Activated CD8-positive, alpha-beta T cell treated with anti-CD3 and anti-CD28 coated beads for 36 hours (primary cell): Measurements from ENCODE around the gene LYL1. TPM values are rescaled to one million over a fixed set of nuclear protein-coding genes. Genes with fewer than 3 reads are reported as not detected.
A peak's percentile ranks its signal among the peaks of the same experiment; 100 is the strongest.
"Not testable (repeated sequence)": the region's sequence is repeated elsewhere in the genome, so short reads cannot be mapped to it uniquely, and the experiment has no call there.

ENCODE experiments used
- ATAC-seq: fragments of 200-7000 bp; cut with Tn5 transposase; one replicate; pipeline ENCODE4 v1.10.0; 2021; ENCODE audit warnings: mild to moderate bottlenecking, moderate library complexity
- CTCF ChIA-PET: fragments of 350-600 bp; sonication (Branson Sonifier 250); formaldehyde crosslinking; loops from one replicate; lab custom pipeline; 2021; ENCODE audit warnings: antibody characterized with exemption; lab: Charles Lee
- POLR2A ChIA-PET: fragments of 350-600 bp; sonication (Branson Sonifier 250); formaldehyde crosslinking; loops from one replicate; lab custom pipeline; 2021; ENCODE audit warnings: antibody characterized with exemption; lab: Charles Lee
- DNase-seq: peaks from one replicate; pipeline ENCODE4 v3.0.0-alpha.2; 2020
- H3K27ac Mint-ChIP-seq: one replicate; pipeline ENCODE4 v1.8.0; 2021; ENCODE audit warnings: mild to moderate bottlenecking, mixed read lengths
- H3K27me3 Mint-ChIP-seq: one replicate; pipeline ENCODE4 v1.8.0; 2021; ENCODE audit warnings: mixed read lengths
- H3K36me3 Mint-ChIP-seq: one replicate; pipeline ENCODE4 v1.8.0; 2021; ENCODE audit warnings: low read depth, mixed read lengths
- H3K4me1 Mint-ChIP-seq: one replicate; pipeline ENCODE4 v1.8.0; 2021; ENCODE audit warnings: low read depth, mixed read lengths
- H3K4me3 Mint-ChIP-seq: one replicate; pipeline ENCODE4 v1.8.0; 2021; ENCODE audit warnings: mild to moderate bottlenecking, moderate library complexity, mixed read lengths
- H3K9me3 Mint-ChIP-seq: one replicate; pipeline ENCODE4 v1.8.0; 2021; ENCODE audit warnings: mixed read lengths
- CTCF ChIP-seq: fragments of 200-600 bp; IDR thresholded peaks from one replicate; pipeline ENCODE4 v1.8.0; 2022; ENCODE audit warnings: antibody characterized with exemption, mild to moderate bottlenecking
- intact Hi-C: fragments of 100-400 bp; cut with micrococcal nuclease; formaldehyde crosslinking; loops from one replicate; pipeline ENCODE4 v1.10.0; 2022
- total RNA-seq, 2 experiments: library from RNA; stranded (reverse); gene quantifications; one replicate each; pipeline ENCODE4 v1.2.3, GENCODE V29; 2021

Gene LYL1
- total RNA-seq, 2 experiments from 2014 or later, result 3.9 to 4.8 TPM

DNA sequence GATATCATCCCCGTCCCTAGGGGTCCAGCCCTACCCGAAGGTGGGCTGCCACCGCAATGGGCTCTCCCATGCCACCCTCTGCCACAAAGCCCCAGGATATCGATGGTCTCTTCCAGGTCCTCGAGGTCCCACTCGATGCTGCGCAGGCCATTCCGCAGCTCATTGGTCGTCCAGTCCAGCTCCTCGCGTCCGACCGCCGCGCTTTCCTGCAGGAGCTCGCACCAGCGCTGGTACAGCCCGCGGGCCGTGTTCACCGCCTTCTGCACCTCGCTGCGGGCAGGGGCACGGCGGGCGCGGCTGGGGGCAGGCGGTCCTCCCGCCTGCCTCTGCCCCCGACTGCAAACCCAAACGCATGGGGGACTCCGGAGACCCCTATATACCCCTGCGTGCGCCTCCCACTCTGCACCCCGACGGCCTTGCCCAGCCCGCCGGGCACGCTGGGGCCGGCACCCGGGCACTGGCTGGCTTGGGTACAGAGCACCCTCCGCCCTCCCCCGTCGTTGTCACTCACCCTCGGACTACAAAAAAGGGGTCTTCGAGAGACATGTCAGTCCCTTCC lies 47.0 kb upstream of the LYL1 start:
- peak; percentile 2 for ATAC-seq
- H3K27me3 Mint-ChIP-seq, result no peaks in the 10 kb centered on the region
- peak; percentile 53 for DNase-seq
- H3K4me1 Mint-ChIP-seq, result peaks cover 19% of the 10 kb centered on the region
- POLR2A ChIA-PET, result interaction anchor here (0.9 to 9.8 kb wide), 5 partner anchors 13 to 58 kb away, joined by 3 to 226 read pairs (median 6); partner anchors contain the start of gene NACC1
- peak overlapping the region; percentile 91 for H3K27ac Mint-ChIP-seq
- peak overlapping the region; percentile 83 for H3K4me3 Mint-ChIP-seq
- H3K36me3 Mint-ChIP-seq, result peaks cover 25% of the 10 kb centered on the region
- CTCF ChIA-PET, result interaction anchor here (0.9 to 2.1 kb wide), 6 partner anchors 17 to 185 kb away, joined by 3 to 8 read pairs (median 3); partner anchors contain the start of gene NACC1
- intact Hi-C loops, result loop anchor here (5.0 kb wide), 1 partner anchor 32 kb away; the partner anchor contains the start of genes NACC1 and TRMT1
- no peaks in the 10 kb centered on the region for H3K9me3 Mint-ChIP-seq
- no peak for TF ChIP-seq CTCF

DNA sequence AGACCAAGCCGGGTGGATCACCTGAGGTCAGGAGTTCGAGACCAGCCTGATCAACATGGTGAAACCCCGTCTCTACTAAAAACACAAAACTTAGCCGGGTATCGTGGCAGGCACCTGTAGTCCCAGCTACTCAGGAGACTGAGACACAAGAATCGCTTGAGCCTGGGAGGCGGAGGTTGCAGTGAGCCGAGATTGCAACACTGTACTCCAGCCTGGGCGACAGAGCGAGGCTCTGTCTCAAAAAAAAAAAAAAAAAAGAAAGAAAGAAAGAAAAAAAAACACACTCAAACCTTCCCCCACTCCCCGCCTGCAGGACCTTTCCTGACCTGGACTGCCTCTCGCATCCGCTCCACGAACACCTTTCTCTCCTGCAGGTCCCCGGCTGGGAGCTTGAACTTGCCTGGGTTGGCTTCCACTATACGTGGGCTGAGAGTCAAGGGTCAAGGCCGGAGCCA lies 46.5 kb upstream of the LYL1 start:
- H3K27me3 Mint-ChIP-seq, intact Hi-C loops, ATAC-seq, DNase-seq, H3K9me3 Mint-ChIP-seq: not testable (repeated sequence)
- H3K27ac Mint-ChIP-seq, result peak overlapping the region; percentile 70
- POLR2A ChIA-PET, result interaction anchor here (0.8 to 9.8 kb wide), 4 partner anchors 13 to 30 kb away, joined by 3 to 226 read pairs (median 12); partner anchors contain the start of gene NACC1
- peak overlapping the region; percentile 83 for H3K4me3 Mint-ChIP-seq
- CTCF ChIA-PET, result interaction anchor here (1.0 to 2.1 kb wide), 3 partner anchors 32 to 184 kb away, joined by 3 to 8 read pairs (median 4); partner anchors contain the start of gene NACC1
- peaks cover 19% of the 10 kb centered on the region for H3K4me1 Mint-ChIP-seq
- H3K36me3 Mint-ChIP-seq, result peaks cover 21% of the 10 kb centered on the region

GRCh38 chr19:13146763-13147563 lies 44.3 kb upstream of the LYL1 start:
- H3K4me1 Mint-ChIP-seq, result peaks cover 19% of the 10 kb centered on the region
- no peaks in the 10 kb centered on the region for H3K9me3 Mint-ChIP-seq
- DNase-seq (no peak), ATAC-seq (no peak)
- peaks cover 10% of the 10 kb centered on the region for H3K36me3 Mint-ChIP-seq
- ChIA-PET CTCF (interaction anchor here (1.3 kb wide), 1 partner anchor 15 kb away, joined by 3 read pairs; no protein-coding TSS in a partner anchor), POLR2A (no interaction called here)
- intact Hi-C loops, result no loop called here
- no peak overlapping the region for H3K4me3 Mint-ChIP-seq
- H3K27me3 Mint-ChIP-seq, result no peaks in the 10 kb centered on the region
- no peak for TF ChIP-seq CTCF
- H3K27ac Mint-ChIP-seq, result no peak overlapping the region

GRCh38 chr19:13139633-13140311 lies 37.1 kb upstream of the LYL1 start:
- POLR2A ChIA-PET, result no interaction called here
- peak overlapping the region; percentile 36 for H3K27ac Mint-ChIP-seq
- no peaks in the 10 kb centered on the region for H3K9me3 Mint-ChIP-seq

More at GRCh38 chr19:13139633-13140311, 37.1 kb upstream of the LYL1 start:
- H3K4me1 Mint-ChIP-seq, result peaks cover 4% of the 10 kb centered on the region
- ATAC-seq (no peak), DNase-seq (no peak)
- intact Hi-C loops, result no loop called here
- H3K4me3 Mint-ChIP-seq, result no peak overlapping the region
- peaks cover 25% of the 10 kb centered on the region for H3K36me3 Mint-ChIP-seq
- no peak for TF ChIP-seq CTCF
- H3K27me3 Mint-ChIP-seq, result no peaks in the 10 kb centered on the region
- CTCF ChIA-PET, result no interaction called here
